ENCODE measurements around the gene SDCBP2.

- TF ChIP-seq EZH2 (IDR thresholded peaks at IDR 0.05; ENCODE audit: insufficient read depth, poor library complexity, severe bottlenecking) (no peak), EZH2phosphoT487 (IDR thresholded peaks at IDR 0.05; ENCODE audit: insufficient read depth, low read depth) (no peak)
These were observed 8.9 kb downstream of the SDCBP2 start for GRCh38 chr20:1320016-1320415.

All from GM23248 (cell line).